ENCODE results near the gene WDR59.

Gene WDR59

DNA sequence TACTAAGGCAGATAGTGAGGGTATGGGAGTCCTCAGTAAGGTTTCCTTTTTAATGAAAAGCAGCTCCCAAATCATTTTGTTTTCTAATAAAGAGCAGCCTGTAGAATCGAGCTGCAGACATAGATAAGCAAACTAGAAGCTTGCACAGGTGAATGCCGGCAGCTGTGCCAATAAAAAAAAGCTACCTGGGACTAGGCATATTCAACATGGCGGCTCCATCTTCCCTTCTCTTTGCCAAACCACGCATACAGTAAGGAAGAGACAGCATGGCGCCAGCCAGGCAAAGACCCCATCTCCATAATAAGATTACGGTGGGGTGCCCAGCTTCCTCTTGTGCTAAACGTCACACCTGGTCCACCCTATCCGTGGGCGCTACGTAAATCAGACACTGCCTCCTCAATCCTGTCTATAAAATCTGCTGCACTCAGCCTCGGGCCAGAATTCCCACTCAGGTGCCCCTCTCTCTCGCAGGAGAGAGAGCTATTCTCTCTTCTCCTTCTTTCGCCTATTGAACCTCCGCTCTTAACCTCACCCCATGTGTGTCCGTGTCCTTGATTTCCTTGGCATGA is 117.6 kb downstream of the WDR59 start:
- DNase-seq (ENCODE audit: low spot score): no peak
- TF ChIP-seq, protein P1, sequence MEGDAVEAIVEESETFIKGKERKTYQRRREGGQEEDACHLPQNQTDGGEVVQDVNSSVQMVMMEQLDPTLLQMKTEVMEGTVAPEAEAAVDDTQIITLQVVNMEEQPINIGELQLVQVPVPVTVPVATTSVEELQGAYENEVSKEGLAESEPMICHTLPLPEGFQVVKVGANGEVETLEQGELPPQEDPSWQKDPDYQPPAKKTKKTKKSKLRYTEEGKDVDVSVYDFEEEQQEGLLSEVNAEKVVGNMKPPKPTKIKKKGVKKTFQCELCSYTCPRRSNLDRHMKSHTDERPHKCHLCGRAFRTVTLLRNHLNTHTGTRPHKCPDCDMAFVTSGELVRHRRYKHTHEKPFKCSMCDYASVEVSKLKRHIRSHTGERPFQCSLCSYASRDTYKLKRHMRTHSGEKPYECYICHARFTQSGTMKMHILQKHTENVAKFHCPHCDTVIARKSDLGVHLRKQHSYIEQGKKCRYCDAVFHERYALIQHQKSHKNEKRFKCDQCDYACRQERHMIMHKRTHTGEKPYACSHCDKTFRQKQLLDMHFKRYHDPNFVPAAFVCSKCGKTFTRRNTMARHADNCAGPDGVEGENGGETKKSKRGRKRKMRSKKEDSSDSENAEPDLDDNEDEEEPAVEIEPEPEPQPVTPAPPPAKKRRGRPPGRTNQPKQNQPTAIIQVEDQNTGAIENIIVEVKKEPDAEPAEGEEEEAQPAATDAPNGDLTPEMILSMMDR (IDR thresholded peaks at IDR 0.05; ENCODE audit: poor library complexity, severe bottlenecking): no peak
- no peaks in the 10 kb centered on the region for H3K27me3 ChIP-seq (ENCODE audit: insufficient read depth, poor library complexity, severe bottlenecking)
- peaks cover 20% of the 10 kb centered on the region for H3K4me1 ChIP-seq (ENCODE audit: insufficient read depth, poor library complexity, severe bottlenecking)
- no peak; the same call in 1 of the 3 replicates for ATAC-seq (ENCODE audit: low read depth)
- H3K27ac ChIP-seq (ENCODE audit: poor library complexity, severe bottlenecking): peak overlapping the region; percentile 83
- H3K9me3 ChIP-seq (ENCODE audit: severe bottlenecking): no peaks in the 10 kb centered on the region
- H3K36me3 ChIP-seq (ENCODE audit: low read depth): no peaks in the 10 kb centered on the region
- H3K4me3 ChIP-seq (ENCODE audit: severe bottlenecking): no peak overlapping the region

DNA sequence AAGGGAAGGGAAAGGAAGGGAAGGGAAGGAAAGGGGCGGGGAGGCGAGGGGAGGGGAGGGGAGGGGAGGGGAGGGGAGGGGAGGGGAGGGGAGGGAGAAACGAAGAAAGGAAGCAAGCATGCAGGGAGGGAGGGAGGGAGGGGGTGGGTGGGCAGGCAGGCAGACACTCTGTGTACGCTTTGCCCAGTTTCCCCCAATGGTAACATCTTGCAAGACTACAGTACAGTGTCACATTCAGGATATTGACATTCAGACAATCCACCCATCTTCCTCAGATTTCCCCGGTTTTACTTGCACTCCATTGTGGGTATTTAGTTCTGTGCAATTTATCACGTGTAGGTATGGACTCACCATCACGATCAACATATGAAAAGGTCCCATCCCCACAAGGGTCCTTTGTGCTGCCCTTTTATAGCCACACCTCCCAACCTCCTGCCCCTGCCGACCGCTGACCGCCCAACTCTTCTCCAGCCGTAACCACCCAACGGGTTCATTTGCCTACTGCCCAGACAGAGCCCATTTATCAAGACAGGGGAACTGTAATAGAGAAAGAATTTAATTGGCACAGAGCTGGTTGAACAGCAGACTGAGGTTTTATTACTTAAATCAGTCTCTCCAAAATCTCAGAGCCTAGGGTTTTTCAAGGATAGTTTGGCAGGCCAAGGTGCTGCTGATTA is 118.9 kb downstream of the WDR59 start:
- TF ChIP-seq, protein P1 (IDR thresholded peaks at IDR 0.05; ENCODE audit: poor library complexity, severe bottlenecking): no peak
- no peak for ATAC-seq (ENCODE audit: low read depth)
- DNase-seq (ENCODE audit: low spot score): no peak
- H3K36me3 ChIP-seq (ENCODE audit: low read depth): no peaks in the 10 kb centered on the region
- no peak overlapping the region for H3K4me3 ChIP-seq (ENCODE audit: severe bottlenecking)
- no peaks in the 10 kb centered on the region for H3K27me3 ChIP-seq (ENCODE audit: insufficient read depth, poor library complexity, severe bottlenecking)
- peaks cover 20% of the 10 kb centered on the region for H3K4me1 ChIP-seq (ENCODE audit: insufficient read depth, poor library complexity, severe bottlenecking)
- H3K9me3 ChIP-seq (ENCODE audit: severe bottlenecking): no peaks in the 10 kb centered on the region
- no peak overlapping the region for H3K27ac ChIP-seq (ENCODE audit: poor library complexity, severe bottlenecking)

DNA sequence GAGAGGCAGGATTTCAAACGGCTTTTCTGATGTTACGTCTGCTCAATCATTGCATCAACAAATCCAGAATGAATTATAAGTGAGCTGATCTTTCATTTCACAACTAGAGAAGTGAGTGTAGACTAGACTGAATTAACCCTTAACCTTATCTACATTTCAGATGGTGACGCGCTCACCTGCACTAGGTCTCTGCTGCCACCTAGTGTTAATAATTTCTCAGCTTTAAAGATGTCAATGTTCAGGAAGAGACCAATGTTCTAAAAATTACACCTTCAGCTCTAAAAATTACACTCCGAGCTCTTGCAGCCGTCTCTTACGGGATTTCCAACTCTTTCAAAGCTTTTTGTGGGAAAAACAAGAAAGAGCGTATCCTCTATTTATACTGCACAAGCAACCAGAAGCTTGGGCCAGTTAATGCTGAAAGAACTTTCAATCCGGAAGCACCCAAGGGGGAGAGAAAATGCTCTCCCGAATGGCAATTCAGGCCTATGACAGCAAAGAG is 122.1 kb downstream of the WDR59 start:
- no peaks in the 10 kb centered on the region for H3K27me3 ChIP-seq (ENCODE audit: insufficient read depth, poor library complexity, severe bottlenecking)
- no peak for DNase-seq (ENCODE audit: low spot score)
- peaks cover 10% of the 10 kb centered on the region for H3K4me1 ChIP-seq (ENCODE audit: insufficient read depth, poor library complexity, severe bottlenecking)
- no peaks in the 10 kb centered on the region for H3K9me3 ChIP-seq (ENCODE audit: severe bottlenecking)
- H3K36me3 ChIP-seq (ENCODE audit: low read depth): no peaks in the 10 kb centered on the region
- no peak overlapping the region for H3K4me3 ChIP-seq (ENCODE audit: severe bottlenecking)
- no peak overlapping the region for H3K27ac ChIP-seq (ENCODE audit: poor library complexity, severe bottlenecking)
- ATAC-seq (ENCODE audit: low read depth): peak; percentile 86
- TF ChIP-seq, protein P1 (IDR thresholded peaks at IDR 0.05; ENCODE audit: poor library complexity, severe bottlenecking): peak; percentile 96

DNA sequence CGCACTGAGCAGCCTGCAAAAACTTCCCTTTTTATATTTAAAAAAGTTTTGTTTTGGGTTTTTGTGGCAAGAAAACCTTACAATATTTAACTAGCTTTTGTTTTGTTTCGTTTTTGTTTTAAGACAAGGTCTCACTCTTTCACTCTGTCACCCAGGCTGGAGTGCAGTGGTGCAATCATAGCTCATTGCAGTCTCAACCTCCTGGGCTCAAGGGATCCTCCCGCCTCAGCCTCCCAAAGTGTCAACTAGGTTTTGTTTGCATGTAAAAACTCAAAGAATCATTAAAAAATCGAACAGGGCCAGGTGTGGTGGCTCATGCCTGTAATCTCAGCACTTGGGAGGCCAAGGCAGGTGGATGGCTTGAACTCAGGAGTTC is 132.4 kb downstream of the WDR59 start:
- Histone ChIP-seq H3K36me3 (ENCODE audit: low read depth) (no peaks in the 10 kb centered on the region), H3K9me3 (ENCODE audit: severe bottlenecking) (no peaks in the 10 kb centered on the region), H3K4me1 (ENCODE audit: insufficient read depth, poor library complexity, severe bottlenecking) (no peaks in the 10 kb centered on the region), H3K4me3 (ENCODE audit: severe bottlenecking) (no peak overlapping the region), H3K27me3 (ENCODE audit: insufficient read depth, poor library complexity, severe bottlenecking) (no peaks in the 10 kb centered on the region), H3K27ac (ENCODE audit: poor library complexity, severe bottlenecking) (no peak overlapping the region)
- DNase-seq (ENCODE audit: low spot score): no peak
- no peak for ATAC-seq (ENCODE audit: low read depth)
- TF ChIP-seq, protein P1 (IDR thresholded peaks at IDR 0.05; ENCODE audit: poor library complexity, severe bottlenecking): no peak

DNA sequence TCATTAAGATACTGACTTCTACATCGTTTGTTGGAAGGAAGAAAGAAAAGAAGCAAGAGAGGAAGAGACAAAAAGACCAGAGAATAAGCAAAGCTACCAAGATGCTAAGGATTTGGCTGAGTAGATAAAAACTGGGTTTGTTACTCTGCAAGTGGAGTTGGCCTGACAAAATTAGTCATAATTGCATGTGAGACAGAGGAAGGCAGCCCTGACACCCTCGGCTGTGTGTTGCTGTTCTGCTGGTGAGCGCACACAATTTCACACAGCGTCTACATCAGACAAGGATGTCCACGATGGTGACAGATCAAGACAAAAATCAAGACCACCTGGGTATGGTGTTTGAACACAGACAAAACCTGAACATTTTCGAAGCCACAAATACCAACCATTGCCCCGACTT is 134.9 kb downstream of the WDR59 start:
- Histone ChIP-seq H3K9me3 (ENCODE audit: severe bottlenecking) (no peaks in the 10 kb centered on the region), H3K4me3 (ENCODE audit: severe bottlenecking) (no peak overlapping the region), H3K4me1 (ENCODE audit: insufficient read depth, poor library complexity, severe bottlenecking) (no peaks in the 10 kb centered on the region), H3K36me3 (ENCODE audit: low read depth) (no peaks in the 10 kb centered on the region), H3K27ac (ENCODE audit: poor library complexity, severe bottlenecking) (no peak overlapping the region), H3K27me3 (ENCODE audit: insufficient read depth, poor library complexity, severe bottlenecking) (no peaks in the 10 kb centered on the region)
- DNase-seq (ENCODE audit: low spot score): no peak
- TF ChIP-seq, protein P1 (IDR thresholded peaks at IDR 0.05; ENCODE audit: poor library complexity, severe bottlenecking): no peak
- ATAC-seq (ENCODE audit: low read depth): no peak
